Endodermal cell (in vitro differentiated cells): Measurements from ENCODE around the gene PACRG. TPM values are rescaled to one million over a fixed set of nuclear protein-coding genes. Genes with fewer than 3 reads are reported as not detected.

ENCODE experiments used
- DNase-seq: peaks from one replicate; pipeline ENCODE4 v3.0.0-alpha.2; 2017
- H3K27ac ChIP-seq: 2 replicates; pipeline ENCODE4 v1.5.1; 2013; ENCODE audit warnings: mild to moderate bottlenecking, low read depth, low read length, moderate library complexity
- H3K27me3 ChIP-seq: 2 replicates; pipeline ENCODE4 v1.6.1; 2013; ENCODE audit warnings: mild to moderate bottlenecking, low read length, moderate library complexity; ENCODE audit not compliant: insufficient read depth, control insufficient read depth, poor library complexity, severe bottlenecking
- H3K36me3 ChIP-seq: 2 replicates; pipeline ENCODE4 v1.7.0; 2013; ENCODE audit warnings: mild to moderate bottlenecking, low read length, moderate library complexity; ENCODE audit not compliant: control insufficient read depth, insufficient read depth
- H3K4me1 ChIP-seq: one replicate; pipeline ENCODE4 v1.7.0; 2013; ENCODE audit warnings: low read length; ENCODE audit not compliant: control insufficient read depth, insufficient read depth
- H3K4me3 ChIP-seq: 2 replicates; pipeline ENCODE4 v1.5.1; 2013; ENCODE audit warnings: mild to moderate bottlenecking, low read length, moderate library complexity
- H3K9ac ChIP-seq: 2 replicates; pipeline ENCODE4 v1.6.1; 2013; ENCODE audit warnings: mild to moderate bottlenecking, low read length, moderate library complexity; ENCODE audit not compliant: poor library complexity, severe bottlenecking; ENCODE audit errors: extremely low read depth
- H3K9me3 ChIP-seq: 2 replicates; pipeline ENCODE4 v1.6.1; 2013; ENCODE audit warnings: mild to moderate bottlenecking, low read length, moderate library complexity; ENCODE audit not compliant: control insufficient read depth
- H3K27ac Mint-ChIP-seq: 2 replicates; pipeline ENCODE4 v1.8.0; 2020; ENCODE audit warnings: mixed read lengths
- H3K27me3 Mint-ChIP-seq: 2 replicates; pipeline ENCODE4 v1.8.0; 2021; ENCODE audit warnings: mild to moderate bottlenecking, mixed read lengths; ENCODE audit not compliant: insufficient read depth
- H3K36me3 Mint-ChIP-seq: 2 replicates; pipeline ENCODE4 v1.8.0; 2020; ENCODE audit warnings: low read depth, mixed read lengths
- H3K4me1 Mint-ChIP-seq: 2 replicates; pipeline ENCODE4 v1.8.0; 2020; ENCODE audit warnings: mixed read lengths
- H3K4me3 Mint-ChIP-seq: 2 replicates; pipeline ENCODE4 v1.8.0; 2020; ENCODE audit warnings: mild to moderate bottlenecking, moderate library complexity, mixed read lengths
- H3K9me3 Mint-ChIP-seq: 2 replicates; pipeline ENCODE4 v1.8.0; 2020; ENCODE audit warnings: mild to moderate bottlenecking, mixed read lengths
- WGBS, 2 experiments: methylation state at CpG; one replicate each; pipeline versions ENCODE4 v1.1.5 to v1.1.7; 2013; ENCODE audit warnings: missing lambda C conversion rate in 2 of 2, mixed read lengths in 1 of 2; ENCODE audit not compliant: insufficient coverage in 1 of 2, insufficient read length in 1 of 2; 5-methylcytosine and 5-hydroxymethylcytosine counted together
- total RNA-seq, 2 donors: library from RNA; stranded (reverse); fragmentation: NEBNext Ultra II Directional in 1 of 2; extraction: Animal tissue kit (Norgen Biotek cat#: 25700) in 1 of 2; gene quantifications; 2 replicates in 1 of 2; 3 replicates in 1 of 2; pipeline ENCODE4 v1.2.1, GENCODE V29; 2021
- TF ChIP-seq, protein P1 (sequence below): fragments of 200-600 bp; sonication (generic); conservative IDR thresholded peaks from 2 replicates; pipeline ENCODE4 v1.5.0; 2021; ENCODE audit warnings: antibody characterized with exemption, mild to moderate bottlenecking

Gene PACRG
- total RNA-seq, 2 donors from 2014 or later: 0.42 to 0.44 TPM

DNA sequence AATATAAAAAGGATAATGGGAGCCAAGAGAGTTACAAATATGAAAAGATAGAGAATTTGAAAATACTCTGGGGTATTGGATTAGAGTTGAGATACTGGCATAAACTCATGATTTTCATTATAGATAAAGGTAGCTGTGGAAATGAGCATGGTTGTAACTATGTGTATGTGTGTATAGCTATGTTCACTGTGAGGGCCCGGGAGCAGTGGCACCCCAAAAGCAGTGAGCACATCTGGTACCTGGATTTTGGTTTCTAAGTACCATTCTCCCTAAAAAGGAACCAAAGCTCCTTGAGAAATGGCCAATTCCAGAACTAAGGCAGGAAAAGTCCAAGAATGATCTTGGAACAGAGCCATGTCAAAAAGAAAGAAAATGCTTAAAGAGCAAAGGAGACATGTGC, 484.3 kb downstream of the PACRG start:
- Histone ChIP-seq H3K27me3 (no peaks in the 10 kb centered on the region), H3K4me3 (no peak overlapping the region), H3K36me3 (no peaks in the 10 kb centered on the region), H3K9ac (no peak overlapping the region), H3K9me3 (peaks cover 12% of the 10 kb centered on the region), H3K4me1 (no peaks in the 10 kb centered on the region), H3K27ac (no peak overlapping the region)
- Mint-ChIP-seq H3K27me3 (no peaks in the 10 kb centered on the region), H3K9me3 (peaks cover 33% of the 10 kb centered on the region), H3K4me1 (no peaks in the 10 kb centered on the region), H3K27ac (no peak overlapping the region), H3K4me3 (no peak overlapping the region), H3K36me3 (peaks cover 1% of the 10 kb centered on the region)
- 95% methylated on average over 1 of the region's 1 CpG; no CpG with 5 or more reads in 1 of the 2 experiments for WGBS, 2 experiments
- TF ChIP-seq, protein P1, sequence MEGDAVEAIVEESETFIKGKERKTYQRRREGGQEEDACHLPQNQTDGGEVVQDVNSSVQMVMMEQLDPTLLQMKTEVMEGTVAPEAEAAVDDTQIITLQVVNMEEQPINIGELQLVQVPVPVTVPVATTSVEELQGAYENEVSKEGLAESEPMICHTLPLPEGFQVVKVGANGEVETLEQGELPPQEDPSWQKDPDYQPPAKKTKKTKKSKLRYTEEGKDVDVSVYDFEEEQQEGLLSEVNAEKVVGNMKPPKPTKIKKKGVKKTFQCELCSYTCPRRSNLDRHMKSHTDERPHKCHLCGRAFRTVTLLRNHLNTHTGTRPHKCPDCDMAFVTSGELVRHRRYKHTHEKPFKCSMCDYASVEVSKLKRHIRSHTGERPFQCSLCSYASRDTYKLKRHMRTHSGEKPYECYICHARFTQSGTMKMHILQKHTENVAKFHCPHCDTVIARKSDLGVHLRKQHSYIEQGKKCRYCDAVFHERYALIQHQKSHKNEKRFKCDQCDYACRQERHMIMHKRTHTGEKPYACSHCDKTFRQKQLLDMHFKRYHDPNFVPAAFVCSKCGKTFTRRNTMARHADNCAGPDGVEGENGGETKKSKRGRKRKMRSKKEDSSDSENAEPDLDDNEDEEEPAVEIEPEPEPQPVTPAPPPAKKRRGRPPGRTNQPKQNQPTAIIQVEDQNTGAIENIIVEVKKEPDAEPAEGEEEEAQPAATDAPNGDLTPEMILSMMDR: no peak
- DNase-seq: no peak

DNA sequence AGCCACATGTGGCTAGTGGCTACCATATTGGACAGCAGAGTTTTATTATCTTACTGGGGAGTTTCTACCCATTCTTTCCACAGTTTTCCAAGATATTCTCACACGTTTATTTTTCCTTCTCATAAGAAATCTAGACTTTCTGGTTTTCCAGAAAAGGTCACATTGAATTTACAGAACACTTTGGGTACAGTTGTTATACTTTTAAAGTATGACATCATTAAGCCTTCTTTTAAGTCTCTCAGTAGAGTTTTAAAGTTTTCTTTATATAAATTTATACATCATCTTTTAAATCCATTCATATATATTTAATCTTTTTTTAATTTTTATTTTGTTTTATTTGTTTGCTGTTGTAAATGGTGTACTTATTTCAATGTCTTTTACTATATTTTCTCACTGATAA, 486.5 kb downstream of the PACRG start:
- no peak overlapping the region for H3K4me3 Mint-ChIP-seq
- H3K9me3 ChIP-seq: peaks cover 12% of the 10 kb centered on the region
- no peak overlapping the region for H3K27ac Mint-ChIP-seq
- H3K4me3 ChIP-seq: no peak overlapping the region
- H3K27ac ChIP-seq: no peak overlapping the region
- 76% methylated on average over 1 of the region's 1 CpG; no CpG with 5 or more reads in 1 of the 2 experiments for WGBS, 2 experiments
- no peak overlapping the region for H3K9ac ChIP-seq
- TF ChIP-seq, protein P1: no peak
- peaks cover 1% of the 10 kb centered on the region for H3K36me3 Mint-ChIP-seq
- H3K27me3 Mint-ChIP-seq: no peaks in the 10 kb centered on the region
- no peaks in the 10 kb centered on the region for H3K36me3 ChIP-seq
- no peaks in the 10 kb centered on the region for H3K27me3 ChIP-seq
- H3K4me1 Mint-ChIP-seq: no peaks in the 10 kb centered on the region
- no peak for DNase-seq
- H3K9me3 Mint-ChIP-seq: peaks cover 50% of the 10 kb centered on the region
- no peaks in the 10 kb centered on the region for H3K4me1 ChIP-seq

DNA sequence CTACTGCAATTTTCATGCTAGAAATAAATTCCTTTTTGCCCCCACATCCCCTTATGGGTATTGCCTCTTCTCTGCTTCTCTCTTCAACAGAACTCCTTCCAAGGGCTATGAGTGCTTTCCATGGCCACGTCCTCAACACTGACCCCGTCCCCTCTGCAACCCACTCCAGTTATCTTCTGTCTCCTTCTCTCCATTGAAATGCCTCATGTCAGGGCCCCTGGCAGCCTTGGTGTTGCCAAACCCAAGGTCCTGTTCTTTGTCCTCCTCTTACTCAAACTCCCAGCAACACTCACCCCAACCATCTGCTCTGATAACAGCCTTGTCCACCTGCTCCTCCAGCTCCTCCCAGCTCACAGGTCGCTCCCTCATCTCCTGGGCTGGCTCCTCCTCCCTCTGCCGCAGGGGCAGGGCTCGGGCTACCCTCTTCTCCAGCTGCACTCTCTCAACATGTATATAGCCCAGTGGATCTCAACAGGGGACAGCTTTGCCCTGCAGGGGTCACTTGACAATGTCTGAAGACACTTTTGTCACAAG, 490.7 kb downstream of the PACRG start:
- no peak overlapping the region for H3K27ac ChIP-seq
- H3K27me3 ChIP-seq: no peaks in the 10 kb centered on the region
- no peak overlapping the region for H3K4me3 Mint-ChIP-seq
- H3K9ac ChIP-seq: no peak overlapping the region
- no peaks in the 10 kb centered on the region for H3K4me1 ChIP-seq
- no peaks in the 10 kb centered on the region for H3K4me1 Mint-ChIP-seq
- DNase-seq: no peak
- no peak overlapping the region for H3K4me3 ChIP-seq
- no peaks in the 10 kb centered on the region for H3K27me3 Mint-ChIP-seq
- no peak overlapping the region for H3K27ac Mint-ChIP-seq
- no peaks in the 10 kb centered on the region for H3K9me3 ChIP-seq
- TF ChIP-seq, protein P1: no peak
- 88 to 93% methylated on average over 5 of the region's 5 CpGs for WGBS, 2 experiments
- no peaks in the 10 kb centered on the region for H3K36me3 ChIP-seq
- no peaks in the 10 kb centered on the region for H3K36me3 Mint-ChIP-seq
- peaks cover 26% of the 10 kb centered on the region for H3K9me3 Mint-ChIP-seq
